Endothelial cell of umbilical vein (primary cell): ENCODE results near the gene TAOK1. TPM values are rescaled to one million over a fixed set of nuclear protein-coding genes. Genes with fewer than 3 reads are reported as not detected.

Experiments used
- BruUV-seq: library from RNA; stranded (reverse); fragments of 400-500 nt; replicated peaks from 2 replicates; lab custom pipeline; 2021; lab: Mats Ljungman, UMichigan
- CTCF ChIA-PET: fragments of 300-600, 350-600 bp; sonication (Branson Sonifier 250); formaldehyde crosslinking; loops from one replicate; lab custom pipeline; 2021; ENCODE audit warnings: antibody characterized with exemption, inconsistent platforms; lab: Charles Lee
- POLR2A ChIA-PET: fragments of 300-600, 350-600 bp; sonication (Branson Sonifier 250); formaldehyde crosslinking; loops from one replicate; lab custom pipeline; 2021; ENCODE audit warnings: antibody characterized with exemption, inconsistent platforms; lab: Charles Lee
- DNase-seq: peaks from one replicate; pipeline ENCODE4 v3.0.0-alpha.2; 2011; ENCODE audit warnings: low read depth, low spot score
- FAIRE-seq: peaks from 2 replicates; lab custom pipeline; 2011; peaks lifted over from hg19 to GRCh38; lab: Jason Lieb, UNC
- H2AFZ ChIP-seq: 2 replicates; pipeline ENCODE4 v1.6.0; 2012; ENCODE audit warnings: low read depth, low read length, control low read depth, inconsistent platforms
- H3K27ac ChIP-seq: 2 replicates; pipeline ENCODE4 v1.5.1; 2011; ENCODE audit warnings: low read depth, mild to moderate bottlenecking, control low read depth, low read length, moderate library complexity; ENCODE audit not compliant: insufficient read depth
- H3K27me3 ChIP-seq, 2 experiments: 2 replicates each; pipeline versions ENCODE4 v1.6.0 to v1.6.1; 2011; ENCODE audit warnings: low read length in 2 of 2, mixed read lengths in 1 of 2; ENCODE audit not compliant: control insufficient read depth in 2 of 2, insufficient read depth in 2 of 2
- H3K36me3 ChIP-seq, 2 experiments: 2 replicates in 1 of 2; 3 replicates in 1 of 2; pipeline ENCODE4 v1.5.1; 2011; ENCODE audit warnings: low read length in 2 of 2, mild to moderate bottlenecking in 1 of 2, moderate library complexity in 1 of 2; ENCODE audit not compliant: control insufficient read depth in 2 of 2, insufficient read depth in 2 of 2; ENCODE audit errors: extremely low read depth in 1 of 2
- H3K4me1 ChIP-seq: 3 replicates; pipeline ENCODE4 v1.5.1; 2011; ENCODE audit warnings: mild to moderate bottlenecking, low read length; ENCODE audit not compliant: control insufficient read depth, insufficient read depth; ENCODE audit errors: extremely low read depth
- H3K4me2 ChIP-seq: 2 replicates; pipeline ENCODE4 v1.6.1; 2011; ENCODE audit warnings: low read length, control low read depth, mixed read lengths; ENCODE audit not compliant: insufficient read depth
- H3K4me3 ChIP-seq, 3 experiments: fragments of 200-600 bp in 1 of 3; sonication (generic), shearing (Covaris generic) in 1 of 3; replicated peaks in 1 of 3; 2 replicates each; pipeline ENCODE4 v1.5.1; 2011 to 2016; ENCODE audit warnings: control low read depth in 3 of 3, low read length in 3 of 3, mild to moderate bottlenecking in 2 of 3, inconsistent platforms in 1 of 3, low read depth in 1 of 3, moderate library complexity in 1 of 3; ENCODE audit not compliant: insufficient read depth in 1 of 3
- H3K79me2 ChIP-seq: 2 replicates; pipeline ENCODE4 v1.6.0; 2012; ENCODE audit warnings: low read length, inconsistent platforms; ENCODE audit not compliant: control insufficient read depth, insufficient read depth
- H3K9ac ChIP-seq: replicated peaks from 2 replicates; pipeline ENCODE3; 2011; ENCODE audit warnings: low read length, control low read depth; ENCODE audit not compliant: insufficient read depth; ENCODE audit errors: extremely low read depth
- H3K9me1 ChIP-seq: replicated peaks from 3 replicates; pipeline ENCODE4 v1.6.0; 2011; ENCODE audit warnings: mild to moderate bottlenecking, low read length; ENCODE audit not compliant: control insufficient read depth, insufficient read depth; ENCODE audit errors: extremely low read depth
- H3K9me3 ChIP-seq: replicated peaks from 2 replicates; pipeline ENCODE4 v1.5.1; 2012; ENCODE audit warnings: low read length, inconsistent platforms; ENCODE audit not compliant: control insufficient read depth, insufficient read depth
- H4K20me1 ChIP-seq: replicated peaks from 2 replicates; pipeline ENCODE3; 2011; ENCODE audit warnings: mild to moderate bottlenecking, low read length; ENCODE audit not compliant: control insufficient read depth, insufficient read depth; ENCODE audit errors: extremely low read depth
- EZH2 ChIP-seq: IDR thresholded peaks from 2 replicates; pipeline ENCODE4 v1.6.1; 2012; ENCODE audit warnings: borderline replicate concordance, low read depth, mild to moderate bottlenecking, moderate library complexity, low read length, inconsistent platforms; ENCODE audit not compliant: severe bottlenecking
- FOS ChIP-seq: IDR thresholded peaks from 2 replicates; pipeline ENCODE4 v1.6.1; 2011; ENCODE audit warnings: mild to moderate bottlenecking, low read length, moderate library complexity, borderline replicate concordance; ENCODE audit not compliant: insufficient read depth
- GATA2 ChIP-seq: IDR thresholded peaks from 2 replicates; pipeline ENCODE4 v1.7.0; 2011; ENCODE audit warnings: low read depth, mild to moderate bottlenecking, moderate library complexity, mixed read lengths, low read length; ENCODE audit not compliant: insufficient read length, insufficient read depth
- JUN ChIP-seq: IDR thresholded peaks from 2 replicates; pipeline ENCODE4 v1.6.1; 2011; ENCODE audit warnings: borderline replicate concordance, low read depth; ENCODE audit not compliant: insufficient read length, insufficient read depth
- MYC ChIP-seq: IDR thresholded peaks from one replicate; pipeline ENCODE4 v1.6.1; 2011; ENCODE audit warnings: mild to moderate bottlenecking, low read depth, low read length
- POLR2A ChIP-seq: IDR thresholded peaks from 2 replicates; pipeline ENCODE4 v1.6.1; 2012; ENCODE audit warnings: low read depth, mild to moderate bottlenecking, control low read depth, low read length
- POLR2AphosphoS5 ChIP-seq: IDR thresholded peaks from 2 replicates; pipeline ENCODE4 v1.6.1; 2012; ENCODE audit warnings: low read depth, mild to moderate bottlenecking, control low read depth, low read length, moderate library complexity; ENCODE audit not compliant: insufficient read depth
- dilution Hi-C: fragments of 300-500 bp; cut with MboI; formaldehyde crosslinking; loops from one replicate; pipeline ENCODE4 v1.15.0; 2019; ENCODE audit warnings: low sequenced_read_pairs; ENCODE audit not compliant: extremely low pct_ligation_motif_present
- intact Hi-C: fragments of 100-400 bp; cut with micrococcal nuclease; formaldehyde crosslinking; loops from one replicate; pipeline ENCODE4 v1.10.0; 2022
- polyA plus RNA-seq, 4 experiments: library from polyadenylated mRNA; depleted of rRNA in 3 of 4; stranded (reverse) in 3 of 4; unstranded in 1 of 4; fragments of >200 nt; gene quantifications; 2 replicates each; pipeline versions ENCODE4 v1.2.1 to v1.2.3, GENCODE V29; 2011 to 2012; ENCODE audit warnings: missing spikeins in 1 of 4
- total RNA-seq: library from RNA; stranded (reverse); gene quantifications from 2 replicates; pipeline ENCODE4 v1.2.3, GENCODE V29; 2021
- TF ChIP-seq, protein P1 (sequence below), 2 donors: IDR thresholded peaks; 1 replicate in 1 of 2; 2 replicates in 1 of 2; pipeline ENCODE4 v1.5.1; 2011; ENCODE audit warnings: low read length in 2 of 2, mild to moderate bottlenecking in 2 of 2, moderate library complexity in 2 of 2, control low read depth in 1 of 2, inconsistent platforms in 1 of 2, low read depth in 1 of 2; ENCODE audit not compliant: insufficient read depth in 1 of 2; ENCODE audit errors: extremely low read depth in 1 of 2
- TF ChIP-seq, protein P2 (sequence below): IDR thresholded peaks from 2 replicates; pipeline ENCODE4 v1.6.1; 2011; ENCODE audit not compliant: insufficient read depth, insufficient read length

TAOK1 gene
- total and polyA plus RNA-seq, 2 donors (not counting 3 experiments of a cell fraction or from before 2014, with no cell fraction given), result 11.0 to 82.2 TPM

DNA sequence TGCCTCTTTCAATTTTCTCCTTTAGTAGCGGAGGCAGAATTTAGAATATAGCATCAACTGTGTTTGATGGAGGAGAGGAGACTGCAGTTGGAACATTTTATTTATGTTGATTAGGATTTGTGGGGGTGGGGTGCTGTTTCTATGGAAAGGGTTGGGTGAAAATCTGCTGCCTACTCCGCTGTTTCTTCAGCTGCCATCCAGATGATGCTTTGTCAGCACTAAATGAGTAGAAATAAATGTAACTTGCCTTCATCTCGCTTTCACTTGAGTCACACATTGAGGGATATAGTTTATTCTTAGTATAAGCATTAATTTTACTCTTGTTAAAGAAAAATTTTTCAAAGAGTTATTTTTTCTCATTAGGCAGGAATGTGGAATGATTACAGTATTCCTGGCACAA, 134.5 kb downstream of the TAOK1 start:
- peaks cover 3 to 9% of the 10 kb centered on the region in 2 experiments for H3K36me3 ChIP-seq

More for the DNA sequence above, 134.5 kb downstream of the TAOK1 start:
- H3K79me2 ChIP-seq, result no peaks in the 10 kb centered on the region
- TF ChIP-seq FOS, result no peak
- TF ChIP-seq EZH2, result no peak
- TF ChIP-seq, protein P1, sequence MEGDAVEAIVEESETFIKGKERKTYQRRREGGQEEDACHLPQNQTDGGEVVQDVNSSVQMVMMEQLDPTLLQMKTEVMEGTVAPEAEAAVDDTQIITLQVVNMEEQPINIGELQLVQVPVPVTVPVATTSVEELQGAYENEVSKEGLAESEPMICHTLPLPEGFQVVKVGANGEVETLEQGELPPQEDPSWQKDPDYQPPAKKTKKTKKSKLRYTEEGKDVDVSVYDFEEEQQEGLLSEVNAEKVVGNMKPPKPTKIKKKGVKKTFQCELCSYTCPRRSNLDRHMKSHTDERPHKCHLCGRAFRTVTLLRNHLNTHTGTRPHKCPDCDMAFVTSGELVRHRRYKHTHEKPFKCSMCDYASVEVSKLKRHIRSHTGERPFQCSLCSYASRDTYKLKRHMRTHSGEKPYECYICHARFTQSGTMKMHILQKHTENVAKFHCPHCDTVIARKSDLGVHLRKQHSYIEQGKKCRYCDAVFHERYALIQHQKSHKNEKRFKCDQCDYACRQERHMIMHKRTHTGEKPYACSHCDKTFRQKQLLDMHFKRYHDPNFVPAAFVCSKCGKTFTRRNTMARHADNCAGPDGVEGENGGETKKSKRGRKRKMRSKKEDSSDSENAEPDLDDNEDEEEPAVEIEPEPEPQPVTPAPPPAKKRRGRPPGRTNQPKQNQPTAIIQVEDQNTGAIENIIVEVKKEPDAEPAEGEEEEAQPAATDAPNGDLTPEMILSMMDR (IDR thresholded peaks at IDR 0.05; ENCODE audit: extremely low read depth in 1 of 2, insufficient read depth in 1 of 2, low read depth in 1 of 2, low read length in 2 of 2), result no peak
- no peak for TF ChIP-seq POLR2A
- TF ChIP-seq, protein P2, sequence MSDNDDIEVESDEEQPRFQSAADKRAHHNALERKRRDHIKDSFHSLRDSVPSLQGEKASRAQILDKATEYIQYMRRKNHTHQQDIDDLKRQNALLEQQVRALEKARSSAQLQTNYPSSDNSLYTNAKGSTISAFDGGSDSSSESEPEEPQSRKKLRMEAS, result no peak
- TF ChIP-seq MYC, result no peak
- no peak for TF ChIP-seq POLR2AphosphoS5
- TF ChIP-seq JUN, result no peak
- TF ChIP-seq GATA2, result no peak
- no peak overlapping the region for H3K9ac ChIP-seq
- BruUV-seq, result no TSS peak
- ChIA-PET POLR2A (no interaction called here), CTCF (interaction anchor here (2.3 to 4.5 kb wide), 3 partner anchors 9 to 154 kb away, joined by 7 to 20 read pairs (median 12); no protein-coding TSS in a partner anchor)
- H3K9me1 ChIP-seq, result no peaks in the 10 kb centered on the region
- H3K4me1 ChIP-seq, result no peaks in the 10 kb centered on the region
- no peaks in the 10 kb centered on the region for H3K27me3 ChIP-seq
- DNase-seq (no peak), FAIRE-seq (no peak)
- H3K27ac ChIP-seq, result no peak overlapping the region
- no peaks in the 10 kb centered on the region for H4K20me1 ChIP-seq
- dilution Hi-C loops (no loop called here), intact Hi-C loops (no loop called here)
- no peak overlapping the region for H3K4me2 ChIP-seq
- no peak overlapping the region for H2AFZ ChIP-seq
- H3K9me3 ChIP-seq, result no peaks in the 10 kb centered on the region
- no peak overlapping the region for H3K4me3 ChIP-seq
